IPS-20b (cell line): ENCODE measurements around the gene POMGNT2.
"Not testable (repeated sequence)": the region's sequence is repeated elsewhere in the genome, so short reads cannot be mapped to it uniquely, and the experiment has no call there.

ENCODE experiments used
- H3K27ac ChIP-seq: one replicate; pipeline ENCODE4 v1.5.1; 2013; ENCODE audit warnings: low read length
- H3K27me3 ChIP-seq: 2 replicates; pipeline ENCODE4 v1.6.1; 2013; ENCODE audit warnings: mild to moderate bottlenecking, low read length, inconsistent platforms; ENCODE audit not compliant: insufficient read depth
- H3K36me3 ChIP-seq: 2 replicates; pipeline ENCODE4 v1.6.1; 2013; ENCODE audit warnings: low read depth, mild to moderate bottlenecking, inconsistent platforms, low read length, moderate library complexity; ENCODE audit not compliant: insufficient read depth
- H3K4me1 ChIP-seq: 2 replicates; pipeline ENCODE4 v1.6.1; 2013; ENCODE audit warnings: mild to moderate bottlenecking, control low read depth, inconsistent platforms, low read length, moderate library complexity; ENCODE audit not compliant: insufficient read depth
- H3K4me3 ChIP-seq: 2 replicates; pipeline ENCODE4 v1.5.1; 2013; ENCODE audit warnings: mild to moderate bottlenecking, low read length, inconsistent platforms
- H3K9ac ChIP-seq: 2 replicates; pipeline ENCODE4 v1.6.1; 2013; ENCODE audit warnings: low read depth, mild to moderate bottlenecking, inconsistent platforms, low read length, moderate library complexity
- H3K9me3 ChIP-seq: 2 replicates; pipeline ENCODE4 v1.6.1; 2013; ENCODE audit warnings: mild to moderate bottlenecking, low read depth, low read length, inconsistent platforms; ENCODE audit not compliant: insufficient read depth

POMGNT2 gene

GRCh38 chr3:43073116-43073835 lies 32.6 kb downstream of the POMGNT2 start:
- no peaks in the 10 kb centered on the region for H3K4me1 ChIP-seq
- no peak overlapping the region for H3K4me3 ChIP-seq
- H3K9ac ChIP-seq: no peak overlapping the region
- no peak overlapping the region for H3K27ac ChIP-seq
- no peaks in the 10 kb centered on the region for H3K27me3 ChIP-seq
- no peaks in the 10 kb centered on the region for H3K9me3 ChIP-seq
- H3K36me3 ChIP-seq: no peaks in the 10 kb centered on the region

- Histone ChIP-seq H3K9ac (no peak overlapping the region), H3K4me1 (no peaks in the 10 kb centered on the region), H3K27ac (no peak overlapping the region), H3K36me3 (no peaks in the 10 kb centered on the region), H3K9me3 (no peaks in the 10 kb centered on the region), H3K27me3 (no peaks in the 10 kb centered on the region), H3K4me3 (no peak overlapping the region)
Observed at GRCh38 chr3:43072361-43072760, 33.5 kb downstream of the POMGNT2 start.

- no peak overlapping the region for H3K27ac ChIP-seq
- no peak overlapping the region for H3K4me3 ChIP-seq
- no peaks in the 10 kb centered on the region for H3K36me3 ChIP-seq
- no peaks in the 10 kb centered on the region for H3K9me3 ChIP-seq
- H3K4me1 ChIP-seq: no peaks in the 10 kb centered on the region
- H3K9ac ChIP-seq: no peak overlapping the region
- H3K27me3 ChIP-seq: no peaks in the 10 kb centered on the region
Observed at GRCh38 chr3:43071313-43071893, 34.5 kb downstream of the POMGNT2 start.

GRCh38 chr3:43070670-43071069 lies 35.2 kb downstream of the POMGNT2 start:
- not testable (repeated sequence) for H3K4me3 ChIP-seq, H3K27ac ChIP-seq, H3K27me3 ChIP-seq, H3K4me1 ChIP-seq, H3K36me3 ChIP-seq, H3K9ac ChIP-seq, H3K9me3 ChIP-seq

GRCh38 chr3:43063114-43063513 lies 42.8 kb downstream of the POMGNT2 start:
- Histone ChIP-seq H3K27ac (no peak overlapping the region), H3K9ac (no peak overlapping the region), H3K9me3 (peaks cover 17% of the 10 kb centered on the region; the same call in 1 of the 2 replicates), H3K4me3 (no peak overlapping the region), H3K27me3 (no peaks in the 10 kb centered on the region), H3K36me3 (no peaks in the 10 kb centered on the region), H3K4me1 (no peaks in the 10 kb centered on the region; the same call in 1 of the 2 replicates)

- no peaks in the 10 kb centered on the region for H3K27me3 ChIP-seq
- H3K4me3 ChIP-seq: no peak overlapping the region
- no peak overlapping the region for H3K9ac ChIP-seq
- no peaks in the 10 kb centered on the region; the same call in 1 of the 2 replicates for H3K4me1 ChIP-seq
- H3K27ac ChIP-seq: no peak overlapping the region
- H3K9me3 ChIP-seq: peaks cover 17% of the 10 kb centered on the region; the same call in 1 of the 2 replicates
- no peaks in the 10 kb centered on the region for H3K36me3 ChIP-seq
Observed at GRCh38 chr3:43062564-43063040, 43.3 kb downstream of the POMGNT2 start.

GRCh38 chr3:43062040-43062563 lies 43.8 kb downstream of the POMGNT2 start:
- H3K36me3 ChIP-seq: no peaks in the 10 kb centered on the region
- peaks cover 17% of the 10 kb centered on the region; the same call in 1 of the 2 replicates for H3K9me3 ChIP-seq
- no peak overlapping the region for H3K4me3 ChIP-seq
- H3K9ac ChIP-seq: no peak overlapping the region
- H3K4me1 ChIP-seq: no peaks in the 10 kb centered on the region; the same call in 1 of the 2 replicates
- no peaks in the 10 kb centered on the region for H3K27me3 ChIP-seq
- H3K27ac ChIP-seq: no peak overlapping the region

GRCh38 chr3:43061101-43061895 lies 44.6 kb downstream of the POMGNT2 start:
- H3K9me3 ChIP-seq: peaks cover 17% of the 10 kb centered on the region; the same call in 1 of the 2 replicates
- H3K27ac ChIP-seq: no peak overlapping the region
- no peaks in the 10 kb centered on the region for H3K36me3 ChIP-seq
- H3K27me3 ChIP-seq: no peaks in the 10 kb centered on the region
- no peak overlapping the region for H3K9ac ChIP-seq
- H3K4me3 ChIP-seq: no peak overlapping the region
- H3K4me1 ChIP-seq: no peaks in the 10 kb centered on the region; the same call in 1 of the 2 replicates

- H3K27ac ChIP-seq: no peak overlapping the region
- H3K9me3 ChIP-seq: peaks cover 16% of the 10 kb centered on the region; the same call in 1 of the 2 replicates
- H3K36me3 ChIP-seq: no peaks in the 10 kb centered on the region
- no peaks in the 10 kb centered on the region; the same call in 1 of the 2 replicates for H3K4me1 ChIP-seq
- H3K4me3 ChIP-seq: no peak overlapping the region
- no peak overlapping the region for H3K9ac ChIP-seq
- H3K27me3 ChIP-seq: no peaks in the 10 kb centered on the region; the same call in 1 of the 2 replicates
Observed at GRCh38 chr3:43059456-43059855, 46.4 kb downstream of the POMGNT2 start.

- no peaks in the 10 kb centered on the region for H3K4me1 ChIP-seq
Observed at GRCh38 chr3:43055806-43056770, 49.8 kb downstream of the POMGNT2 start.

More at GRCh38 chr3:43055806-43056770, 49.8 kb downstream of the POMGNT2 start:
- no peak overlapping the region for H3K4me3 ChIP-seq
- no peak overlapping the region for H3K9ac ChIP-seq
- no peaks in the 10 kb centered on the region for H3K36me3 ChIP-seq
- H3K9me3 ChIP-seq: no peaks in the 10 kb centered on the region
- H3K27ac ChIP-seq: no peak overlapping the region
- H3K27me3 ChIP-seq: no peaks in the 10 kb centered on the region; the same call in 1 of the 2 replicates
